Progenitor cell of endocrine pancreas (in vitro differentiated cells): ENCODE data around the gene WDR7. TPM values are rescaled to one million over a fixed set of nuclear protein-coding genes. Genes with fewer than 3 reads are reported as not detected.

Experiments used
- DNase-seq: peaks from one replicate; pipeline ENCODE4 v3.0.0; 2021; ENCODE audit warnings: low spot score; ENCODE audit not compliant: unreplicated experiment
- H3K27ac Mint-ChIP-seq: 2 replicates; pipeline ENCODE4 v1.8.0; 2021; ENCODE audit warnings: mild to moderate bottlenecking, moderate library complexity, mixed read lengths
- H3K27me3 Mint-ChIP-seq: 2 replicates; pipeline ENCODE4 v1.8.0; 2021; ENCODE audit warnings: mixed read lengths
- H3K36me3 Mint-ChIP-seq: 2 replicates; pipeline ENCODE4 v1.8.0; 2022; ENCODE audit warnings: mixed read lengths; ENCODE audit not compliant: insufficient read depth
- H3K4me1 Mint-ChIP-seq: 2 replicates; pipeline ENCODE4 v1.8.0; 2021; ENCODE audit warnings: low read depth, mixed read lengths
- H3K4me3 Mint-ChIP-seq: 2 replicates; pipeline ENCODE4 v1.8.0; 2021; ENCODE audit warnings: low read depth, mild to moderate bottlenecking, moderate library complexity, mixed read lengths
- H3K9me3 Mint-ChIP-seq: 2 replicates; pipeline ENCODE4 v1.8.0; 2021; ENCODE audit warnings: low read depth, mixed read lengths
- total RNA-seq: library from RNA; stranded (reverse); gene quantifications from 2 replicates; pipeline ENCODE4 v1.2.1, GENCODE V29; 2021
- TF ChIP-seq, protein P1 (sequence below): fragments of 200-600 bp; sonication (generic); IDR thresholded peaks from one replicate; pipeline ENCODE4 v1.5.0; 2021; ENCODE audit warnings: antibody characterized with exemption, mild to moderate bottlenecking; ENCODE audit not compliant: unreplicated experiment

The WDR7 gene
- total RNA-seq, 1 donor from 2014 or later = 23.2 TPM

GRCh38 chr18:56709463-56709862 lies 58.3 kb downstream of the WDR7 start:
- no peak for DNase-seq
- no peaks in the 10 kb centered on the region for H3K4me1 Mint-ChIP-seq

GRCh38 chr18:56711708-56712445 lies 60.7 kb downstream of the WDR7 start:
- no peak for DNase-seq
- TF ChIP-seq, protein P1, sequence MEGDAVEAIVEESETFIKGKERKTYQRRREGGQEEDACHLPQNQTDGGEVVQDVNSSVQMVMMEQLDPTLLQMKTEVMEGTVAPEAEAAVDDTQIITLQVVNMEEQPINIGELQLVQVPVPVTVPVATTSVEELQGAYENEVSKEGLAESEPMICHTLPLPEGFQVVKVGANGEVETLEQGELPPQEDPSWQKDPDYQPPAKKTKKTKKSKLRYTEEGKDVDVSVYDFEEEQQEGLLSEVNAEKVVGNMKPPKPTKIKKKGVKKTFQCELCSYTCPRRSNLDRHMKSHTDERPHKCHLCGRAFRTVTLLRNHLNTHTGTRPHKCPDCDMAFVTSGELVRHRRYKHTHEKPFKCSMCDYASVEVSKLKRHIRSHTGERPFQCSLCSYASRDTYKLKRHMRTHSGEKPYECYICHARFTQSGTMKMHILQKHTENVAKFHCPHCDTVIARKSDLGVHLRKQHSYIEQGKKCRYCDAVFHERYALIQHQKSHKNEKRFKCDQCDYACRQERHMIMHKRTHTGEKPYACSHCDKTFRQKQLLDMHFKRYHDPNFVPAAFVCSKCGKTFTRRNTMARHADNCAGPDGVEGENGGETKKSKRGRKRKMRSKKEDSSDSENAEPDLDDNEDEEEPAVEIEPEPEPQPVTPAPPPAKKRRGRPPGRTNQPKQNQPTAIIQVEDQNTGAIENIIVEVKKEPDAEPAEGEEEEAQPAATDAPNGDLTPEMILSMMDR = no peak
- no peaks in the 10 kb centered on the region for H3K9me3 Mint-ChIP-seq
- H3K27ac Mint-ChIP-seq = no peak overlapping the region
- H3K27me3 Mint-ChIP-seq = no peaks in the 10 kb centered on the region
- H3K4me3 Mint-ChIP-seq = no peak overlapping the region
- H3K4me1 Mint-ChIP-seq = peaks cover 7% of the 10 kb centered on the region
- no peaks in the 10 kb centered on the region for H3K36me3 Mint-ChIP-seq

More at GRCh38 chr18:56709463-56709862, 58.3 kb downstream of the WDR7 start:
- TF ChIP-seq, protein P1 = no peak
- no peaks in the 10 kb centered on the region for H3K9me3 Mint-ChIP-seq
- H3K27ac Mint-ChIP-seq = no peak overlapping the region
- no peak overlapping the region for H3K4me3 Mint-ChIP-seq
- no peaks in the 10 kb centered on the region for H3K36me3 Mint-ChIP-seq
- H3K27me3 Mint-ChIP-seq = no peaks in the 10 kb centered on the region

DNA sequence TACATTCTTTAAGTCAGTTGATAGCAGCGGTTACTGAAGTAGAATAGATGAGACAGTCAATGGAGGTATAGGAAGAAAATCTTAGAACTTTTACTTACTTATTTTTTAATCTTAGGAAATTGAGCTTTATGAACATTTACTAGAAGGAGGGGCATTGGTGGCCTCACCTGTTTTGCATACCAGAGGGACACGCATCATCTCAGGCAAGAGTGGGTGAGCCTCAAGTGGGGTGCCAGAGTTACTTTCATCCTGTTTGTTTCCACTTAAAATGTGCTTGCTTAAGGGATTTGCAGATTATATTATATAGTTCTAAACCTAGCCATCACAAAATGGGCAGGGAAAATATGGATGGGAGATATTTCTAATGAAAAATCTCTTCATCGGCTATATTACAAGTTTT lies 61.6 kb downstream of the WDR7 start:
- Mint-ChIP-seq H3K4me1 (peaks cover 13% of the 10 kb centered on the region), H3K36me3 (no peaks in the 10 kb centered on the region), H3K9me3 (no peaks in the 10 kb centered on the region), H3K4me3 (no peak overlapping the region), H3K27me3 (no peaks in the 10 kb centered on the region), H3K27ac (no peak overlapping the region)
- DNase-seq = no peak
- TF ChIP-seq, protein P1 = no peak

DNA sequence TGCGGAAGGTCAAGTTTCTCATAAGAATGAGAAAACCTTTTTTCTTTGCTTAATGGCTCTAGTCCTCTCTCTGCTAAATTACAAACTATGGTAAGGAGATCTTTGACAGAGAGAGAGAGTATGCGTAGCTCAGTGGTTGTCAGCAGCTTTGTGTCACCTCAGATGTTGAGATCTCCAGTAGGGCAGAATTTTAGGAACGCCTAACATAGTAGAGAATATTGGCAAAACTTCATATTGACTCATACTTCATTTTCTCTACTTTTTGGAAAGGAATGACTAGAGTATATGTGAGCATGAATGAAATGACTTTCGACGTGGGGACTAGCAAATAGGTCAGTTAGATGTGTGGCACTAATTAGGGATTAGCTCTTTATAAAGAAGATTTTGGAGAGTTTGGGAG lies 64.0 kb downstream of the WDR7 start:
- TF ChIP-seq, protein P1 = no peak
- peaks cover 14% of the 10 kb centered on the region for H3K4me1 Mint-ChIP-seq
- no peak overlapping the region for H3K4me3 Mint-ChIP-seq
- H3K27ac Mint-ChIP-seq = no peak overlapping the region
- DNase-seq = no peak
- no peaks in the 10 kb centered on the region for H3K9me3 Mint-ChIP-seq
- H3K27me3 Mint-ChIP-seq = no peaks in the 10 kb centered on the region
- peaks cover 1% of the 10 kb centered on the region for H3K36me3 Mint-ChIP-seq

DNA sequence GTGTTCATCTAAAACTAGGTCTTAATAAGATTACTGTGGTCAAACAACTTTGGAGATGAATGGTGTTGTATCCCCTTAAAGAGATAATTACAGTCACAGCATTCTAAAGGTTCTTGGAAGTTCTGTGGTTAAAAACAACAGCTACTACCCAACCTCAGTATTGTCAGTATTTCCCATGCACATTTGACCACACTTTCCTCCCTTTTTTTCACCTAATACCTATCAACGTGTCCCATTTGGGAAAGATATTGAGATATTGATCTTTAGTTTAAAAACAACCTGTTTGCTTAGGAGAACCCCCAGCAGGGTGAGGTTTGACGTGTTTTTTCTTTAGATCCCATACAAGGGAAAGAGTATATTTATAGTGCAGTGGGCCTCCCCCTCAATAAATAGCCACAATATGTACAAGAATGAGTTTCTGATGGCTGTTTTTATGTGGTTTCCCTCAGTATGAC lies 65.6 kb downstream of the WDR7 start:
- TF ChIP-seq, protein P1 = no peak
- H3K4me3 Mint-ChIP-seq = no peak overlapping the region
- H3K9me3 Mint-ChIP-seq = no peaks in the 10 kb centered on the region
- no peaks in the 10 kb centered on the region for H3K27me3 Mint-ChIP-seq
- H3K36me3 Mint-ChIP-seq = peaks cover 1% of the 10 kb centered on the region
- H3K27ac Mint-ChIP-seq = no peak overlapping the region
- no peak for DNase-seq
- peaks cover 14% of the 10 kb centered on the region for H3K4me1 Mint-ChIP-seq
